Fibroblast of villous mesenchyme (primary cell): ENCODE results near the gene PLCG1. TPM values are rescaled to one million over a fixed set of nuclear protein-coding genes. Genes with fewer than 3 reads are reported as not detected.

ENCODE experiments used
- DNase-seq: peaks from one replicate; pipeline ENCODE4 v3.0.0-alpha.2; 2010; ENCODE audit warnings: low read depth
- H3K4me3 ChIP-seq: 2 replicates; pipeline ENCODE4 v1.5.1; 2011; ENCODE audit warnings: low read depth, mild to moderate bottlenecking, low read length
- CTCF ChIP-seq: IDR thresholded peaks from 2 replicates; pipeline ENCODE4 v1.5.1; 2012; ENCODE audit warnings: low read depth, mild to moderate bottlenecking, low read length; ENCODE audit not compliant: insufficient read depth
- total RNA-seq: library from RNA; depleted of rRNA; stranded (reverse); fragments of >200 nt; gene quantifications from 2 replicates; pipeline ENCODE4 v1.2.3, GENCODE V29; 2012

The PLCG1 gene
- total RNA-seq, 1 donor, result 60.9 TPM

GRCh38 chr20:41175727-41176330 is 38.5 kb downstream of the PLCG1 start:
- no peak overlapping the region for H3K4me3 ChIP-seq
- no peak for DNase-seq
- TF ChIP-seq CTCF, result no peak

GRCh38 chr20:41176711-41177552 is 39.6 kb downstream of the PLCG1 start:
- DNase-seq, result no peak
- no peak for TF ChIP-seq CTCF

GRCh38 chr20:41177636-41178035 is 40.3 kb downstream of the PLCG1 start:
- no peak for TF ChIP-seq CTCF
- no peak overlapping the region for H3K4me3 ChIP-seq
- DNase-seq, result peak; percentile 72

More at GRCh38 chr20:41176711-41177552, 39.6 kb downstream of the PLCG1 start:
- H3K4me3 ChIP-seq, result no peak overlapping the region

- no peak for TF ChIP-seq CTCF
- no peak overlapping the region for H3K4me3 ChIP-seq
- DNase-seq, result no peak
Observed at GRCh38 chr20:41178495-41178894, 41.2 kb downstream of the PLCG1 start.

GRCh38 chr20:41178904-41179432 is 41.6 kb downstream of the PLCG1 start:
- no peak for DNase-seq

GRCh38 chr20:41179961-41180360 is 42.6 kb downstream of the PLCG1 start:
- H3K4me3 ChIP-seq, result no peak overlapping the region
- no peak for DNase-seq
- TF ChIP-seq CTCF, result no peak

More at GRCh38 chr20:41178904-41179432, 41.6 kb downstream of the PLCG1 start:
- TF ChIP-seq CTCF, result no peak
- H3K4me3 ChIP-seq, result no peak overlapping the region
